ENCODE results near the gene DOK3. TPM values are rescaled to one million over a fixed set of nuclear protein-coding genes. Genes with fewer than 3 reads are reported as not detected.

The DOK3 gene
- total and polyA plus RNA-seq, 2 of the 13 experiments (the other 11 are each of a cell fraction or from before 2014, with no cell fraction given), result 1.4 to 1.5 TPM

GRCh38 chr5:177487144-177487543 lies 22.5 kb downstream of the DOK3 start:
- Histone ChIP-seq H3K4me2 (ENCODE audit: low read depth, low read length) (no peak overlapping the region), H3K9ac (ENCODE audit: insufficient read depth, low read depth, low read length) (no peak overlapping the region), H3K4me3 (replicated peaks in 1 of 3; ENCODE audit: insufficient read depth in 1 of 3, low read depth in 2 of 3, low read length in 3 of 3) (no peak overlapping the region), H3K9me3 (ENCODE audit: low read length) (no peaks in the 10 kb centered on the region), H4K20me1 (ENCODE audit: insufficient read depth, low read length) (no peaks in the 10 kb centered on the region), H3K36me3 (replicated peaks in 1 of 2; ENCODE audit: control insufficient read depth in 1 of 2, insufficient read depth in 2 of 2, low read length in 2 of 2) (peaks cover 15 to 18% of the 10 kb centered on the region in 2 experiments; a peak in 4 of 5 replicates), H3K4me1 (ENCODE audit: insufficient read depth, low read length) (no peaks in the 10 kb centered on the region), H3K79me2 (ENCODE audit: insufficient read depth, low read length) (no peaks in the 10 kb centered on the region), H3K27ac (ENCODE audit: extremely low read length, insufficient read depth, low read length) (no peak overlapping the region), H2AFZ (ENCODE audit: low read length) (no peak overlapping the region), H3K27me3 (ENCODE audit: control insufficient read depth in 1 of 2, insufficient read depth in 2 of 2, low read length in 2 of 2) (no peaks in the 10 kb centered on the region)
- no peak for TF ChIP-seq U2AF2 (IDR thresholded peaks at IDR 0.05; ENCODE audit: low read depth, low read length)
- no peak for TF ChIP-seq ZBTB44 (CRISPR knock-in tag; IDR thresholded peaks at IDR 0.05)
- no peak for TF ChIP-seq SP1 (IDR thresholded peaks at IDR 0.05)
- no peak for TF ChIP-seq SP1 (CRISPR knock-in tag; IDR thresholded peaks at IDR 0.05)
- no peak for TF ChIP-seq NCOA5 (CRISPR knock-in tag; IDR thresholded peaks at IDR 0.05)
- TF ChIP-seq ZZZ3 (CRISPR knock-in tag; IDR thresholded peaks at IDR 0.05; ENCODE audit: borderline replicate concordance), result no peak
- TF ChIP-seq LBX2 (CRISPR knock-in tag; IDR thresholded peaks at IDR 0.05; ENCODE audit: borderline replicate concordance), result no peak
- no peak for TF ChIP-seq XBP1 (CRISPR knock-in tag; IDR thresholded peaks at IDR 0.05)
- TF ChIP-seq ATF6 (CRISPR knock-in tag; conservative IDR thresholded peaks at IDR 0.05), result no peak
- TF ChIP-seq SMAD1 (CRISPR knock-in tag; IDR thresholded peaks at IDR 0.05; ENCODE audit: borderline replicate concordance, low read depth), result no peak
- TF ChIP-seq RAD21 (CRISPR knock-in tag; IDR thresholded peaks at IDR 0.05), result no peak
- no peak for TF ChIP-seq YEATS4 (CRISPR knock-in tag; IDR thresholded peaks at IDR 0.05; ENCODE audit: borderline replicate concordance)
- no peak for TF ChIP-seq GFI1 (CRISPR knock-in tag; IDR thresholded peaks at IDR 0.05; ENCODE audit: borderline replicate concordance)
- no peak for TF ChIP-seq ZNF558 (CRISPR knock-in tag; IDR thresholded peaks at IDR 0.05; ENCODE audit: borderline replicate concordance)
- no peak for TF ChIP-seq ZFP91 (CRISPR knock-in tag; IDR thresholded peaks at IDR 0.05; ENCODE audit: borderline replicate concordance)
- TF ChIP-seq KMT2A (CRISPR knock-in tag; IDR thresholded peaks at IDR 0.05), result no peak
- no peak for FAIRE-seq
- POLR2A ChIA-PET, result no interaction called here
- in situ Hi-C loops (cut with HindIII; ENCODE audit: extremely low pct_ligation_motif_present, low pct_unique_long_range_greater_than_20kb), result no loop called here
- intact Hi-C loops (cut with micrococcal nuclease; ENCODE audit: unreplicated experiment), result no loop called here
- ATAC-seq, result no peak
- 95% methylated on average over 8 of the region's 8 CpGs for WGBS (ENCODE audit: low lambda C conversion rate)
- no peak for DNase-seq (ENCODE audit: low spot score)
- BruUV-seq (replicated peaks), result no TSS peak
- CTCF ChIA-PET (ENCODE audit: low intra/inter-chr PET ratio, low total read pairs), result interaction anchor here (0.6 kb wide), 1 partner anchor 16 kb away, joined by 4 read pairs; no protein-coding TSS in a partner anchor
